ENCODE measurements around the gene DNAAF5. TPM values are rescaled to one million over a fixed set of nuclear protein-coding genes. Genes with fewer than 3 reads are reported as not detected.

Gene DNAAF5
- total and polyA plus RNA-seq, 7 experiments from 2014 or later = 4.0 to 25.7 (median 13.4) TPM

- no peak overlapping the region for H3K4me3 ChIP-seq (ENCODE audit: low read length)
- H3K27ac Mint-ChIP-seq = peak overlapping the region in 4 of 9 donors; percentile 19 to 75 (median 34)
- H3K27me3 Mint-ChIP-seq = peaks cover 0 to 5% (median 0%) of the 10 kb centered on the region in 5 donors
- peaks cover 3 to 12% (median 7%) of the 10 kb centered on the region in 5 donors for H3K36me3 Mint-ChIP-seq
- DNase-seq = no peak
- H3K36me3 ChIP-seq (ENCODE audit: control insufficient read depth in 2 of 3, insufficient read depth in 3 of 3, low read length in 3 of 3) = no peaks in the 10 kb centered on the region
- intact Hi-C loops (cut with micrococcal nuclease) = no loop called here
- CTCF ChIA-PET = no interaction called here
- H3K9me3 ChIP-seq (ENCODE audit: control insufficient read depth in 2 of 3, low read length in 3 of 3) = no peaks in the 10 kb centered on the region
- H3K27me3 ChIP-seq (ENCODE audit: control insufficient read depth in 2 of 2, insufficient read depth in 2 of 2, low read length in 2 of 2) = no peaks in the 10 kb centered on the region
- no peak overlapping the region for H3K27ac ChIP-seq (ENCODE audit: low read depth, low read length)
- H3K4me3 Mint-ChIP-seq = peak overlapping the region in 1 of 10 donors; percentile 39
- H3K9me3 Mint-ChIP-seq = peaks cover 0 to 9% (median 1%) of the 10 kb centered on the region in 11 donors
- H3K4me1 ChIP-seq (ENCODE audit: control insufficient read depth in 2 of 2, insufficient read depth in 2 of 2, low read length in 2 of 2) = peaks cover 0 to 5% of the 10 kb centered on the region in 2 donors
- H3K4me1 Mint-ChIP-seq = peaks cover 5 to 22% (median 13%) of the 10 kb centered on the region in 7 donors
- POLR2A ChIA-PET = interaction anchor here (1.4 kb wide), 1 partner anchor 9 kb away, joined by 5 read pairs; no protein-coding TSS in a partner anchor
- ATAC-seq = no peak
Observed at GRCh38 chr7:716222-716621, 10.3 kb upstream of the DNAAF5 start.

GRCh38 chr7:716636-717035 lies 9.9 kb upstream of the DNAAF5 start:
- H3K27ac Mint-ChIP-seq = peak overlapping the region in 2 of 9 donors; percentile 24 to 75
- peaks cover 5 to 19% (median 11%) of the 10 kb centered on the region in 7 donors for H3K4me1 Mint-ChIP-seq
- ChIA-PET POLR2A (interaction anchor here (0.7 to 1.6 kb wide), 3 partner anchors 9 to 550 kb away, joined by 4 to 5 read pairs (median 4); partner anchors contain the start of genes DNAAF5 and PRKAR1B), CTCF (no interaction called here)
- peaks cover 4 to 14% (median 8%) of the 10 kb centered on the region in 5 donors for H3K36me3 Mint-ChIP-seq
- DNase-seq (no peak), ATAC-seq (no peak)
- peaks cover 0 to 5% (median 0%) of the 10 kb centered on the region in 5 donors for H3K27me3 Mint-ChIP-seq
- no peak overlapping the region for H3K4me3 ChIP-seq (ENCODE audit: low read length)
- H3K4me3 Mint-ChIP-seq = no peak overlapping the region
- intact Hi-C loops (cut with micrococcal nuclease) = no loop called here
- H3K9me3 ChIP-seq (ENCODE audit: control insufficient read depth in 2 of 3, low read length in 3 of 3) = no peaks in the 10 kb centered on the region
- peaks cover 0 to 10% (median 1%) of the 10 kb centered on the region in 11 donors for H3K9me3 Mint-ChIP-seq
- no peaks in the 10 kb centered on the region for H3K36me3 ChIP-seq (ENCODE audit: control insufficient read depth in 2 of 3, insufficient read depth in 3 of 3, low read length in 3 of 3)
- peaks cover 0 to 5% of the 10 kb centered on the region in 2 donors for H3K4me1 ChIP-seq (ENCODE audit: control insufficient read depth in 2 of 2, insufficient read depth in 2 of 2, low read length in 2 of 2)
- H3K27ac ChIP-seq (ENCODE audit: low read depth, low read length) = no peak overlapping the region
- no peaks in the 10 kb centered on the region for H3K27me3 ChIP-seq (ENCODE audit: control insufficient read depth in 2 of 2, insufficient read depth in 2 of 2, low read length in 2 of 2)

GRCh38 chr7:721619-722248 lies 4.8 kb upstream of the DNAAF5 start:
- H3K27me3 ChIP-seq (ENCODE audit: control insufficient read depth in 2 of 2, insufficient read depth in 2 of 2, low read length in 2 of 2) = no peaks in the 10 kb centered on the region
- DNase-seq = no peak
- H3K36me3 ChIP-seq (ENCODE audit: control insufficient read depth in 2 of 3, insufficient read depth in 3 of 3, low read length in 3 of 3) = peaks cover 0 to 7% (median 0%) of the 10 kb centered on the region in 3 experiments
- Mint-ChIP-seq H3K36me3 (peaks cover 9 to 48% (median 28%) of the 10 kb centered on the region in 5 donors), H3K9me3 (peaks cover 0 to 24% (median 5%) of the 10 kb centered on the region in 11 donors), H3K27ac (no peak overlapping the region), H3K27me3 (no peaks in the 10 kb centered on the region), H3K4me1 (peaks cover 6 to 25% (median 11%) of the 10 kb centered on the region in 7 donors), H3K4me3 (no peak overlapping the region)
- H3K4me3 ChIP-seq (ENCODE audit: low read length) = no peak overlapping the region
- H3K9me3 ChIP-seq (ENCODE audit: control insufficient read depth in 2 of 3, low read length in 3 of 3) = no peaks in the 10 kb centered on the region
- intact Hi-C loops (cut with micrococcal nuclease) = no loop called here
- H3K4me1 ChIP-seq (ENCODE audit: control insufficient read depth in 2 of 2, insufficient read depth in 2 of 2, low read length in 2 of 2) = peaks cover 8 to 9% of the 10 kb centered on the region in 2 donors
- CTCF ChIA-PET = no interaction called here
- POLR2A ChIA-PET = interaction anchor here (0.6 kb wide), 1 partner anchor 109 kb away, joined by 4 read pairs; no protein-coding TSS in a partner anchor
- H3K27ac ChIP-seq (ENCODE audit: low read depth, low read length) = no peak overlapping the region
- ATAC-seq = no peak

DNA sequence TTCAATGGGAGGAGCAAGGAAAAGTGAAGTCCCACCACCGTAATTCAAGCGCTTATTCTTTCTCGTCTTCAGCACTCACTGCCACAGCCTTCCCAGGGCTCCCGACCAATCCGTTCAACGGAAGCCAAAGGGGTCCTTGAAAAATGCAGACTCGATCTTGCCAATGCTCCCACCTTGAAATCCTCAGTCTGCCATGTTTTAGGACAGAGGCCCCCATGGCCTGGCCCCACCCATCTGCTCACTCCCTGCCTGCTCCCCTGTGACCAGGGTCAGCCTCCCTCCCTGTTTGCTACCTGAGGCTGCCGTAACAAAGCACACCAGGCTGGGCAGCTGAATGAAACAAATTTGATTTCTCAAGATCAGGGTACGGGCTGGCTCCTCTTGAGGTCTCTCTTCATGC lies 3.0 kb upstream of the DNAAF5 start:
- Mint-ChIP-seq H3K4me1 (peaks cover 15 to 32% (median 20%) of the 10 kb centered on the region in 7 donors), H3K27me3 (no peaks in the 10 kb centered on the region), H3K36me3 (peaks cover 9 to 47% (median 28%) of the 10 kb centered on the region in 5 donors), H3K9me3 (peaks cover 0 to 24% (median 5%) of the 10 kb centered on the region in 11 donors), H3K4me3 (no peak overlapping the region), H3K27ac (no peak overlapping the region)
- DNase-seq (no peak), ATAC-seq (no peak)
- peaks cover 14 to 15% of the 10 kb centered on the region in 2 donors for H3K4me1 ChIP-seq (ENCODE audit: control insufficient read depth in 2 of 2, insufficient read depth in 2 of 2, low read length in 2 of 2)
- no peak overlapping the region for H3K4me3 ChIP-seq (ENCODE audit: low read length)
- no peak overlapping the region for H3K27ac ChIP-seq (ENCODE audit: low read depth, low read length)
- ChIA-PET CTCF (no interaction called here), POLR2A (no interaction called here)
- no peaks in the 10 kb centered on the region for H3K9me3 ChIP-seq (ENCODE audit: control insufficient read depth in 2 of 3, low read length in 3 of 3)
- H3K27me3 ChIP-seq (ENCODE audit: control insufficient read depth in 2 of 2, insufficient read depth in 2 of 2, low read length in 2 of 2) = no peaks in the 10 kb centered on the region
- intact Hi-C loops (cut with micrococcal nuclease) = no loop called here
- peaks cover 0 to 7% (median 0%) of the 10 kb centered on the region in 3 experiments for H3K36me3 ChIP-seq (ENCODE audit: control insufficient read depth in 2 of 3, insufficient read depth in 3 of 3, low read length in 3 of 3)

- no peaks in the 10 kb centered on the region for H3K27me3 ChIP-seq (ENCODE audit: control insufficient read depth in 2 of 2, insufficient read depth in 2 of 2, low read length in 2 of 2)
- no peak overlapping the region for H3K27ac ChIP-seq (ENCODE audit: low read depth, low read length)
- H3K36me3 ChIP-seq (ENCODE audit: control insufficient read depth in 2 of 3, insufficient read depth in 3 of 3, low read length in 3 of 3) = peaks cover 0 to 7% (median 0%) of the 10 kb centered on the region in 3 experiments
- ChIA-PET CTCF (no interaction called here), POLR2A (interaction anchor here (1.5 kb wide), 1 partner anchor 8 kb away, joined by 5 read pairs; no protein-coding TSS in a partner anchor)
- intact Hi-C loops (cut with micrococcal nuclease) = no loop called here
- H3K4me1 ChIP-seq (ENCODE audit: control insufficient read depth in 2 of 2, insufficient read depth in 2 of 2, low read length in 2 of 2) = peaks cover 14 to 15% of the 10 kb centered on the region in 2 donors
- H3K36me3 Mint-ChIP-seq = peaks cover 9 to 47% (median 28%) of the 10 kb centered on the region in 5 donors
- ATAC-seq = no peak
- peak overlapping the region in 1 of 9 donors; percentile 40 for H3K27ac Mint-ChIP-seq
- H3K27me3 Mint-ChIP-seq = no peaks in the 10 kb centered on the region
- H3K9me3 ChIP-seq (ENCODE audit: control insufficient read depth in 2 of 3, low read length in 3 of 3) = no peaks in the 10 kb centered on the region
- peaks cover 15 to 31% (median 21%) of the 10 kb centered on the region in 7 donors for H3K4me1 Mint-ChIP-seq
- peaks cover 0 to 24% (median 5%) of the 10 kb centered on the region in 11 donors for H3K9me3 Mint-ChIP-seq
- no peak overlapping the region for H3K4me3 ChIP-seq (ENCODE audit: low read length)
- no peak for DNase-seq
- H3K4me3 Mint-ChIP-seq = peak overlapping the region in 1 of 10 donors; percentile 13
Observed at GRCh38 chr7:724298-724697, 2.2 kb upstream of the DNAAF5 start.

DNA sequence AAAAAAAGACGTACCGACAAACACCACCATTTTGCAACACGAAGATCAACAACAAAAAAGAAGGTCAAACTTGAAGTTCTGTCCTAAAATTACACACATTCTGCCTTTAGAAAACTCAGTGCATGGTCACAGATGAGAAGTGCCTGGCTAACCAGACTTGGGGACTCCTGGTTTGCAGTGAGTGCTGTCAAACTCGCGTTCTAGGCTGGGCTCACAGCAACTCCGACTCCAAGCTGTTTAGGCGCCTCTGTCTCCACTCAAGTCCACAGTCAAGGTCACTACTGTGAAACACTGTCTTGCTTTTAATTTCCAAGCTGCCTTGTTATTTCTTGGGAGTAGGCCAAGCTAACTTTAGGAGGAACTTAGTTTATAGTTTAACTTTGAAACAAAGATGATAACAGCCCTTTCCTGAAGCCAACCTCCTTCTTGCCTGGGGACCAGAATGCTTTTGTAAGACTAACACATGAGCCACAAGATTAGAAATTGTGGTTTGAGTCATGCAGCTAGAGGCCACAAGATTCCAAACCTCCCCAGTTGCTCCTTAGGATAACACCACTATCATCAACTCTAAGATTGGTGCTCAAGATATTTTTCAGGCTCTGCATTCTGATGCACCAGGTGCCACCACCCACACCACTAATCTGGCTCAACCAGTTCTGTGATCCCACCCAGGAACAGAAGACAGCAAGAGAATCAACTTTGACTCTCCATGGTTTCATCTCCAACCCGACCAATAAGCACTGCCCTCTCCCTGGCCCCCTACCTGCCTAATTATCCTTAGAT lies 1.1 kb upstream of the DNAAF5 start:
- Mint-ChIP-seq H3K4me1 (peaks cover 19 to 37% (median 24%) of the 10 kb centered on the region in 7 donors), H3K4me3 (peak overlapping the region; percentile 42 to 85 (median 74)), H3K9me3 (peaks cover 0 to 21% (median 5%) of the 10 kb centered on the region in 11 donors), H3K27ac (peak overlapping the region in 8 of 9 donors; percentile 17 to 81 (median 71)), H3K27me3 (no peaks in the 10 kb centered on the region), H3K36me3 (peaks cover 9 to 43% (median 30%) of the 10 kb centered on the region in 5 donors)
- Histone ChIP-seq H3K4me3 (ENCODE audit: low read length) (peak overlapping the region; percentile 81), H3K36me3 (ENCODE audit: control insufficient read depth in 2 of 3, insufficient read depth in 3 of 3, low read length in 3 of 3) (peaks cover 0 to 14% (median 0%) of the 10 kb centered on the region in 3 experiments), H3K4me1 (ENCODE audit: control insufficient read depth in 2 of 2, insufficient read depth in 2 of 2, low read length in 2 of 2) (peaks cover 14 to 15% of the 10 kb centered on the region in 2 donors), H3K27ac (ENCODE audit: low read depth, low read length) (peak overlapping the region; percentile 73), H3K9me3 (ENCODE audit: control insufficient read depth in 2 of 3, low read length in 3 of 3) (no peaks in the 10 kb centered on the region), H3K27me3 (ENCODE audit: control insufficient read depth in 2 of 2, insufficient read depth in 2 of 2, low read length in 2 of 2) (no peaks in the 10 kb centered on the region)
- CTCF ChIA-PET = no interaction called here
- POLR2A ChIA-PET = interaction anchor here (0.6 to 1.5 kb wide), 3 partner anchors 9 to 125 kb away, joined by 3 to 6 read pairs (median 5); no protein-coding TSS in a partner anchor
- DNase-seq (no peak), ATAC-seq (no peak)
- intact Hi-C loops (cut with micrococcal nuclease) = loop anchor here (1.0 to 5.0 kb wide), 15 partner anchors 13 to 578 kb away; partner anchors contain the start of genes GET4 (in 2 of the 2) and PDGFA (in 1 of the 2)
